Amygdala (tissue), 56 donors: Measurements from ENCODE around the gene SHISAL2A.

Experiments used
- DNase-seq, 56 donors: peaks; one replicate each; lab custom pipeline; 2025; lab: John Stamatoyannopoulos, UW

The SHISAL2A gene

GRCh38 chr1:52615489-52616042 lies 17.4 kb upstream of the SHISAL2A start:
- no peak for DNase-seq

GRCh38 chr1:52621950-52622349 lies 11.0 kb upstream of the SHISAL2A start:
- DNase-seq = no peak

GRCh38 chr1:52623812-52624211 lies 9.2 kb upstream of the SHISAL2A start:
- DNase-seq = no peak

GRCh38 chr1:52627028-52627427 lies 5.9 kb upstream of the SHISAL2A start:
- DNase-seq = no peak

- no peak for DNase-seq
These were observed 4.2 kb upstream of the SHISAL2A start for GRCh38 chr1:52628614-52629324.

- DNase-seq = peak in 46 of 56 donors; percentile 10 to 71 (median 34)
These were observed 3.7 kb upstream of the SHISAL2A start for GRCh38 chr1:52629325-52629643.

- DNase-seq = no peak
These were observed 3.3 kb upstream of the SHISAL2A start for GRCh38 chr1:52629667-52630066.

- DNase-seq = no peak
These were observed 1.1 kb upstream of the SHISAL2A start for GRCh38 chr1:52631759-52632331.

GRCh38 chr1:52633291-52633754 lies 355 bp downstream of the SHISAL2A start:
- DNase-seq = no peak

- no peak for DNase-seq
These were observed 1.1 kb downstream of the SHISAL2A start for GRCh38 chr1:52634111-52634510.

GRCh38 chr1:52635321-52636089 lies 2.5 kb downstream of the SHISAL2A start:
- no peak for DNase-seq

- DNase-seq = peak in 1 of 56 donors; percentile 8
These were observed 4.0 kb downstream of the SHISAL2A start for GRCh38 chr1:52636721-52637695.

GRCh38 chr1:52637946-52638345 lies 5.0 kb downstream of the SHISAL2A start:
- DNase-seq = no peak

- no peak for DNase-seq
These were observed 7.7 kb downstream of the SHISAL2A start for GRCh38 chr1:52640697-52641096.

GRCh38 chr1:52641307-52641706 lies 8.3 kb downstream of the SHISAL2A start:
- no peak for DNase-seq

GRCh38 chr1:52645261-52645660 lies 12.3 kb downstream of the SHISAL2A start:
- DNase-seq = no peak

- no peak for DNase-seq
These were observed 18.9 kb downstream of the SHISAL2A start for GRCh38 chr1:52651904-52652303.

- no peak for DNase-seq
These were observed 20.4 kb downstream of the SHISAL2A start for GRCh38 chr1:52653207-52653849.

GRCh38 chr1:52654063-52654462 lies 21.1 kb downstream of the SHISAL2A start:
- no peak for DNase-seq

GRCh38 chr1:52657702-52658101 lies 24.7 kb downstream of the SHISAL2A start:
- DNase-seq = no peak
